B cell (primary cell): Measurements from ENCODE around the gene KCNA3.

Experiments used
- CTCF ChIP-seq: fragments of 200-600 bp; IDR thresholded peaks from one replicate; pipeline ENCODE4 v1.8.0; 2022; ENCODE audit warnings: antibody characterized with exemption, mild to moderate bottlenecking
- EZH2 ChIP-seq: IDR thresholded peaks from 2 replicates; pipeline ENCODE4 v1.6.1; 2012; ENCODE audit warnings: borderline replicate concordance, low read depth, mild to moderate bottlenecking, moderate library complexity, low read length; ENCODE audit not compliant: insufficient read depth, poor library complexity, severe bottlenecking

DNA sequence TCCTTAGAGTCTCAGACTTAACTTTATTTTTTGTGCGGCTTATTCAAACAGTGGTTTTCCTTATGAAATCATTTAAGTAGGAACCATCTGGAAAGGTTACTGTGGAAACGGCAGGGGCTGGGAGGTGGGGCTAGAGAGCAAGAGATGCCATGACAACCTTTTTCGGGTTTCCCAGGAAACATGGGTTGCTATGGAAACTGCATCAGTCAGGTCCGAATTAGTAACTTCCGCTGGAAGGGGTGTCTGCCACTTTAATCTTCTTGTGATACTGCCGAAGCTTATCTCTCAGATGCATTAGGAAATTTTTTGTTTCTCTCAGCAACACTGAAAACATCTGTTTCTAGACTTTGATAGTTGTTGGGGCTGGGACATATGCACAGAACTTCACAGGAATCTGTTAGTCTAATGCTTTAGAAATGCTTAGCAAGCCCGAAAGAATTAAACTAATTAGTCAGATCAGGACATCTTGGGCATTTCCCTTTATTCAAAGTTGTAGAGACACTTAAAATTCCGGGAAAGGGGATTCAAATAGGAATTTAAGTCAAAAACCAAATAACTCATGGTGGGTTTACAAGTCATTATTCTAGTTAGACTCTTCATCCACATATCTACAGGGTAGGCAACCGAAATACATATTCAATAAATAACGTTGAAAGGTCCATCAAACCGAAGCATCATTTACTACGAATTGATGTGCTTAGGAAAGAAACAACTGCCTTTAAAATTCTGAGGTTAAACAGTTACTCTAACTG is 2.6 kb downstream of the KCNA3 start:
- TF ChIP-seq CTCF (no peak), EZH2 (no peak)
